Trophoblast cell (in vitro differentiated cells and primary cell): ENCODE data around the gene PHC1.

ENCODE experiments used
- DNase-seq, 2 donors: peaks; one replicate each; pipeline ENCODE4 v3.0.0-alpha.2; 2016
- H2AFZ ChIP-seq: 2 replicates; pipeline ENCODE4 v1.6.1; 2013; ENCODE audit warnings: low read length, moderate library complexity, mild to moderate bottlenecking; ENCODE audit not compliant: insufficient read depth, poor library complexity
- H2AK5ac ChIP-seq: 2 replicates; pipeline ENCODE4 v1.6.1; 2013; ENCODE audit warnings: mild to moderate bottlenecking, low read length
- H2BK120ac ChIP-seq: 2 replicates; pipeline ENCODE4 v1.6.1; 2013; ENCODE audit warnings: low read length, mild to moderate bottlenecking, moderate library complexity; ENCODE audit not compliant: insufficient read depth, poor library complexity
- H2BK12ac ChIP-seq: 2 replicates; pipeline ENCODE4 v1.6.1; 2013; ENCODE audit warnings: mild to moderate bottlenecking, low read length, moderate library complexity
- H2BK5ac ChIP-seq: 2 replicates; pipeline ENCODE4 v1.6.1; 2013; ENCODE audit warnings: low read length, low read depth, moderate library complexity, mild to moderate bottlenecking; ENCODE audit not compliant: poor library complexity
- H3K14ac ChIP-seq: 2 replicates; pipeline ENCODE4 v1.6.1; 2013; ENCODE audit warnings: mild to moderate bottlenecking, low read length
- H3K18ac ChIP-seq: 2 replicates; pipeline ENCODE4 v1.6.1; 2013; ENCODE audit warnings: mild to moderate bottlenecking, low read length
- H3K23ac ChIP-seq: 2 replicates; pipeline ENCODE4 v1.6.1; 2013; ENCODE audit warnings: low read length
- H3K27ac ChIP-seq: 2 replicates; pipeline ENCODE4 v1.5.1; 2013; ENCODE audit warnings: low read depth, mild to moderate bottlenecking, inconsistent platforms, low read length, moderate library complexity
- H3K27me3 ChIP-seq: 2 replicates; pipeline ENCODE4 v1.6.1; 2013; ENCODE audit warnings: inconsistent platforms, mild to moderate bottlenecking, low read length, moderate library complexity; ENCODE audit not compliant: insufficient read depth
- H3K36me3 ChIP-seq, 2 experiments: 1 replicate in 1 of 2; 2 replicates in 1 of 2; pipeline ENCODE4 v1.6.1; 2013; ENCODE audit warnings: low read length in 2 of 2, mild to moderate bottlenecking in 2 of 2, moderate library complexity in 1 of 2; ENCODE audit not compliant: insufficient read depth in 2 of 2, control insufficient read depth in 1 of 2
- H3K4ac ChIP-seq: 2 replicates; pipeline ENCODE4 v1.6.1; 2013; ENCODE audit warnings: low read depth, mild to moderate bottlenecking, low read length, moderate library complexity
- H3K4me1 ChIP-seq, 2 experiments: 1 replicate in 1 of 2; 2 replicates in 1 of 2; pipeline ENCODE4 v1.6.1; 2013; ENCODE audit warnings: low read length in 2 of 2, mild to moderate bottlenecking in 2 of 2, moderate library complexity in 1 of 2; ENCODE audit not compliant: insufficient read depth in 2 of 2, control insufficient read depth in 1 of 2
- H3K4me2 ChIP-seq: 2 replicates; pipeline ENCODE4 v1.6.1; 2013; ENCODE audit warnings: inconsistent platforms, mild to moderate bottlenecking, low read length, moderate library complexity
- H3K4me3 ChIP-seq: 2 replicates; pipeline ENCODE4 v1.5.1; 2013; ENCODE audit warnings: mild to moderate bottlenecking, low read depth, low read length, inconsistent platforms
- H3K79me1 ChIP-seq: one replicate; pipeline ENCODE4 v1.6.1; 2013; ENCODE audit warnings: low read length
- H3K79me2 ChIP-seq: 2 replicates; pipeline ENCODE4 v1.6.1; 2013; ENCODE audit warnings: low read length, mild to moderate bottlenecking; ENCODE audit not compliant: control insufficient read depth, insufficient read depth, poor library complexity
- H3K9ac ChIP-seq: 2 replicates; pipeline ENCODE4 v1.6.1; 2013; ENCODE audit warnings: mild to moderate bottlenecking, low read length
- H3K9me3 ChIP-seq: 2 replicates; pipeline ENCODE4 v1.6.1; 2013; ENCODE audit warnings: low read depth, mild to moderate bottlenecking, control low read depth, inconsistent platforms, low read length; ENCODE audit not compliant: insufficient read depth
- H4K12ac ChIP-seq: 2 replicates; pipeline ENCODE4 v1.6.1; 2013; ENCODE audit warnings: low read depth, mild to moderate bottlenecking, low read length, moderate library complexity
- H4K8ac ChIP-seq: 2 replicates; pipeline ENCODE4 v1.6.1; 2013; ENCODE audit warnings: low read depth, mild to moderate bottlenecking, low read length, moderate library complexity
- H4K91ac ChIP-seq: one replicate; pipeline ENCODE4 v1.6.1; 2013; ENCODE audit warnings: low read depth, mild to moderate bottlenecking, low read length, moderate library complexity
- WGBS: extraction: QIAGEN DNeasy Blood & Tissue Kit; methylation state at CpG from one replicate; pipeline ENCODE4 v1.1.7; 2013; ENCODE audit warnings: missing lambda C conversion rate; ENCODE audit not compliant: insufficient read length, insufficient coverage; ENCODE audit errors: extremely low coverage; 5-methylcytosine and 5-hydroxymethylcytosine counted together

Gene PHC1

GRCh38 chr12:8913702-8914032 is 642 bp upstream of the PHC1 start:
- Histone ChIP-seq H3K23ac (no peak overlapping the region), H3K4me2 (peak overlapping the region; percentile 59), H4K8ac (peak overlapping the region; percentile 80), H2AK5ac (no peak overlapping the region), H3K79me1 (peaks cover 10% of the 10 kb centered on the region), H3K36me3 (peaks cover 0 to under 1% of the 10 kb centered on the region in 2 experiments), H3K4me3 (no peak overlapping the region), H2BK5ac (peak overlapping the region; percentile 81), H2AFZ (no peak overlapping the region), H3K18ac (no peak overlapping the region), H3K4me1 (peaks cover 3% of the 10 kb centered on the region in 2 experiments), H4K12ac (no peak overlapping the region), H4K91ac (no peak overlapping the region), H2BK12ac (no peak overlapping the region), H3K4ac (no peak overlapping the region), H2BK120ac (no peak overlapping the region), H3K9ac (no peak overlapping the region), H3K27me3 (no peaks in the 10 kb centered on the region), H3K9me3 (no peaks in the 10 kb centered on the region), H3K79me2 (peaks cover 7% of the 10 kb centered on the region), H3K14ac (no peak overlapping the region), H3K27ac (peak overlapping the region; percentile 93)
- peak in 1 of 2 donors; percentile 45 for DNase-seq
- WGBS = no CpG with 5 or more reads among the region's 6 CpGs

- peak overlapping the region; percentile 68 for H4K91ac ChIP-seq
- no peaks in the 10 kb centered on the region for H3K27me3 ChIP-seq
- peak overlapping the region; percentile 43 for H3K18ac ChIP-seq
- peak overlapping the region; percentile 69 for H3K4me2 ChIP-seq
- peak overlapping the region; percentile 39 for H2AK5ac ChIP-seq
- WGBS = no CpG with 5 or more reads among the region's 35 CpGs
- H2AFZ ChIP-seq = peak overlapping the region; percentile 15
- H3K14ac ChIP-seq = peak overlapping the region; percentile 73
- H4K12ac ChIP-seq = no peak overlapping the region
- peak overlapping the region; percentile 53 for H3K4ac ChIP-seq
- DNase-seq = peak; percentile 68 to 70
- H3K23ac ChIP-seq = no peak overlapping the region
- peak overlapping the region; percentile 28 for H3K9ac ChIP-seq
- H4K8ac ChIP-seq = peak overlapping the region; percentile 58
- peak overlapping the region; percentile 57 for H2BK5ac ChIP-seq
- H3K27ac ChIP-seq = peak overlapping the region; percentile 83
- no peaks in the 10 kb centered on the region for H3K9me3 ChIP-seq
- peak overlapping the region; percentile 39 for H2BK12ac ChIP-seq
- H2BK120ac ChIP-seq = peak overlapping the region; percentile 25
- H3K79me1 ChIP-seq = peaks cover 10% of the 10 kb centered on the region
- H3K4me1 ChIP-seq = peaks cover 3% of the 10 kb centered on the region in 2 experiments
- peaks cover 6 to 10% of the 10 kb centered on the region in 2 experiments for H3K36me3 ChIP-seq
- peaks cover 7% of the 10 kb centered on the region for H3K79me2 ChIP-seq
- peak overlapping the region; percentile 82 for H3K4me3 ChIP-seq
Observed at GRCh38 chr12:8914716-8915526, 612 bp downstream of the PHC1 start.

GRCh38 chr12:8916154-8916553 is 1.8 kb downstream of the PHC1 start:
- Histone ChIP-seq H3K9ac (no peak overlapping the region), H3K79me1 (peaks cover 10% of the 10 kb centered on the region), H2AK5ac (no peak overlapping the region), H2BK5ac (no peak overlapping the region), H3K27ac (no peak overlapping the region), H2AFZ (no peak overlapping the region), H4K12ac (no peak overlapping the region), H3K79me2 (peaks cover 7% of the 10 kb centered on the region), H3K4me1 (peaks cover 3% of the 10 kb centered on the region in 2 experiments), H3K27me3 (no peaks in the 10 kb centered on the region), H4K8ac (no peak overlapping the region), H3K4me2 (no peak overlapping the region), H2BK120ac (no peak overlapping the region), H3K18ac (no peak overlapping the region), H2BK12ac (no peak overlapping the region), H3K4ac (no peak overlapping the region), H4K91ac (no peak overlapping the region), H3K23ac (no peak overlapping the region), H3K36me3 (peaks cover 12 to 17% of the 10 kb centered on the region in 2 experiments), H3K9me3 (no peaks in the 10 kb centered on the region), H3K4me3 (no peak overlapping the region), H3K14ac (no peak overlapping the region)
- DNase-seq = no peak

- peak in 1 of 2 donors; percentile 48 for DNase-seq
- no peak overlapping the region for H3K9ac ChIP-seq
- H2AK5ac ChIP-seq = no peak overlapping the region
- no peak overlapping the region for H3K18ac ChIP-seq
- no peak overlapping the region for H2BK120ac ChIP-seq
- H2BK5ac ChIP-seq = no peak overlapping the region
- H3K4me3 ChIP-seq = no peak overlapping the region
- no peak overlapping the region for H4K12ac ChIP-seq
- peaks cover 10% of the 10 kb centered on the region for H3K79me1 ChIP-seq
- H3K36me3 ChIP-seq = peaks cover 16 to 22% of the 10 kb centered on the region in 2 experiments
- no peaks in the 10 kb centered on the region for H3K9me3 ChIP-seq
- no peak overlapping the region for H3K14ac ChIP-seq
- no peak overlapping the region for H2AFZ ChIP-seq
- H3K79me2 ChIP-seq = peaks cover 7% of the 10 kb centered on the region
- H4K8ac ChIP-seq = no peak overlapping the region
- H3K23ac ChIP-seq = no peak overlapping the region
- no CpG with 5 or more reads among the region's 3 CpGs for WGBS
- H3K4me2 ChIP-seq = no peak overlapping the region
- peaks cover 3% of the 10 kb centered on the region in 2 experiments for H3K4me1 ChIP-seq
- no peak overlapping the region for H4K91ac ChIP-seq
- H3K27me3 ChIP-seq = no peaks in the 10 kb centered on the region
- no peak overlapping the region for H3K27ac ChIP-seq
- H2BK12ac ChIP-seq = no peak overlapping the region
- H3K4ac ChIP-seq = no peak overlapping the region
Observed at GRCh38 chr12:8917031-8917430, 2.7 kb downstream of the PHC1 start.
